Endothelial cell (in vitro differentiated cells): ENCODE measurements around the gene FAM133A. TPM values are rescaled to one million over a fixed set of nuclear protein-coding genes. Genes with fewer than 3 reads are reported as not detected.

Experiments
- DNase-seq: peaks from one replicate; pipeline ENCODE4 v3.0.0; 2021; ENCODE audit warnings: low spot score
- H3K27ac Mint-ChIP-seq: one replicate; pipeline ENCODE4 v1.8.0; 2021; ENCODE audit warnings: mixed read lengths, inconsistent platforms; ENCODE audit not compliant: unreplicated experiment
- H3K27me3 Mint-ChIP-seq: one replicate; pipeline ENCODE4 v1.8.0; 2021; ENCODE audit warnings: mild to moderate bottlenecking, moderate library complexity, mixed read lengths, inconsistent platforms; ENCODE audit not compliant: unreplicated experiment
- H3K36me3 Mint-ChIP-seq: one replicate; pipeline ENCODE4 v1.8.0; 2021; ENCODE audit warnings: mild to moderate bottlenecking, low read depth, mixed read lengths, inconsistent platforms; ENCODE audit not compliant: unreplicated experiment
- H3K4me1 Mint-ChIP-seq: one replicate; pipeline ENCODE4 v1.8.0; 2021; ENCODE audit warnings: mild to moderate bottlenecking, mixed read lengths, inconsistent platforms; ENCODE audit not compliant: unreplicated experiment
- H3K4me3 Mint-ChIP-seq: one replicate; pipeline ENCODE4 v1.8.0; 2021; ENCODE audit warnings: mild to moderate bottlenecking, mixed read lengths, inconsistent platforms; ENCODE audit not compliant: unreplicated experiment
- H3K9me3 Mint-ChIP-seq: one replicate; pipeline ENCODE4 v1.8.0; 2021; ENCODE audit warnings: mixed read lengths, inconsistent platforms; ENCODE audit not compliant: unreplicated experiment
- CTCF ChIP-seq: fragments of 200-600 bp; sonication (generic); IDR thresholded peaks from one replicate; pipeline ENCODE4 v1.5.0; 2021; ENCODE audit warnings: antibody characterized with exemption; ENCODE audit not compliant: unreplicated experiment
- long read RNA-seq: library from polyadenylated mRNA; unstranded; transcript quantifications from one replicate; pipeline ENCODE4 v2.0.0, GENCODE V29; 2020; ENCODE audit not compliant: unreplicated experiment
- total RNA-seq: library from RNA; stranded (reverse); fragmentation: NEBNext Ultra II Directional; extraction: Animal tissue kit (Norgen Biotek cat#: 25700); gene quantifications from one replicate; pipeline ENCODE4 v1.2.1, GENCODE V29; 2021; ENCODE audit not compliant: unreplicated experiment

The FAM133A gene
- 0.31 TPM for total RNA-seq
- long read RNA-seq, result 0 reads

- H3K27ac Mint-ChIP-seq, result peak within 1 kb of the TSS; percentile 76
- no peak for TF ChIP-seq CTCF
- no peaks in the 10 kb centered on the region for H3K27me3 Mint-ChIP-seq
- H3K36me3 Mint-ChIP-seq, result no peaks in the 10 kb centered on the region
- DNase-seq, result no peak
- peaks cover 7% of the 10 kb centered on the region for H3K4me1 Mint-ChIP-seq
- H3K4me3 Mint-ChIP-seq, result peak within 1 kb of the TSS; percentile 96
- H3K9me3 Mint-ChIP-seq, result no peaks in the 10 kb centered on the region
Measured at GRCh38 chrX:93673869-93674271, at the start of gene FAM133A. FAM133A (plus strand) TSS chrX:93674206; CDS start chrX:93709420, 35,214 bp downstream.

GRCh38 chrX:93637591-93637990 is 36.4 kb upstream of the FAM133A start:
- Mint-ChIP-seq H3K27ac (no peak overlapping the region), H3K36me3 (peaks cover 6% of the 10 kb centered on the region), H3K4me1 (no peaks in the 10 kb centered on the region), H3K9me3 (no peaks in the 10 kb centered on the region), H3K4me3 (no peak overlapping the region), H3K27me3 (peaks cover 1% of the 10 kb centered on the region)
- TF ChIP-seq CTCF, result no peak
- no peak for DNase-seq

GRCh38 chrX:93649381-93649780 is 24.6 kb upstream of the FAM133A start:
- H3K36me3 Mint-ChIP-seq, result no peaks in the 10 kb centered on the region

GRCh38 chrX:93660575-93660974 is 13.4 kb upstream of the FAM133A start:
- no peak for TF ChIP-seq CTCF
- Mint-ChIP-seq H3K4me3 (no peak overlapping the region), H3K4me1 (no peaks in the 10 kb centered on the region), H3K36me3 (no peaks in the 10 kb centered on the region), H3K9me3 (no peaks in the 10 kb centered on the region), H3K27me3 (no peaks in the 10 kb centered on the region), H3K27ac (no peak overlapping the region)
- DNase-seq, result no peak

More at GRCh38 chrX:93649381-93649780, 24.6 kb upstream of the FAM133A start:
- H3K9me3 Mint-ChIP-seq, result no peaks in the 10 kb centered on the region
- H3K27ac Mint-ChIP-seq, result no peak overlapping the region
- H3K27me3 Mint-ChIP-seq, result no peaks in the 10 kb centered on the region
- no peak overlapping the region for H3K4me3 Mint-ChIP-seq
- no peak for DNase-seq
- no peaks in the 10 kb centered on the region for H3K4me1 Mint-ChIP-seq
- TF ChIP-seq CTCF, result no peak

- Mint-ChIP-seq H3K27me3 (no peaks in the 10 kb centered on the region), H3K4me3 (peak within 1 kb of the TSS; percentile 96), H3K27ac (peak within 1 kb of the TSS; percentile 76), H3K36me3 (no peaks in the 10 kb centered on the region), H3K4me1 (peaks cover 7% of the 10 kb centered on the region), H3K9me3 (no peaks in the 10 kb centered on the region)
- peak; percentile 54 for DNase-seq
- no peak for TF ChIP-seq CTCF
Measured at GRCh38 chrX:93673056-93673868, 744 bp upstream of the FAM133A start, which contains the start of gene NAP1L3. NAP1L3 (minus strand) TSS chrX:93673578; CDS start chrX:93673304, 274 bp downstream.
